H9 (cell line): ENCODE results near the gene NEK5. TPM values are rescaled to one million over a fixed set of nuclear protein-coding genes. Genes with fewer than 3 reads are reported as not detected.

Source experiments
- DNase-seq: peaks from one replicate; pipeline ENCODE4 v3.0.0-alpha.2; 2017
- H2AFZ ChIP-seq: one replicate; pipeline ENCODE4 v1.6.1; 2013; ENCODE audit warnings: mild to moderate bottlenecking, low read length, control low read depth, moderate library complexity
- H2AK5ac ChIP-seq: 2 replicates; pipeline ENCODE4 v1.6.1; 2013; ENCODE audit warnings: low read length, control low read depth, mixed read lengths; ENCODE audit not compliant: insufficient read length
- H2BK120ac ChIP-seq: one replicate; pipeline ENCODE4 v1.6.1; 2013; ENCODE audit warnings: low read depth, mild to moderate bottlenecking, low read length, control low read depth, inconsistent platforms; ENCODE audit not compliant: poor library complexity, severe bottlenecking
- H2BK12ac ChIP-seq: 2 replicates; pipeline ENCODE4 v1.6.1; 2013; ENCODE audit warnings: low read length, control low read depth, mixed read lengths, low read depth; ENCODE audit not compliant: insufficient read length
- H2BK15ac ChIP-seq: 2 replicates; pipeline ENCODE4 v1.6.1; 2013; ENCODE audit warnings: low read depth, low read length, control low read depth
- H2BK20ac ChIP-seq: one replicate; pipeline ENCODE4 v1.6.1; 2013; ENCODE audit warnings: low read depth, mild to moderate bottlenecking, low read length, control low read depth, inconsistent platforms; ENCODE audit not compliant: poor library complexity, severe bottlenecking
- H2BK5ac ChIP-seq: 2 replicates; pipeline ENCODE4 v1.6.1; 2013; ENCODE audit warnings: low read length, control low read depth, mixed read lengths; ENCODE audit not compliant: insufficient read length
- H3K14ac ChIP-seq: 2 replicates; pipeline ENCODE4 v1.6.1; 2013; ENCODE audit warnings: low read length, control low read depth; ENCODE audit not compliant: insufficient read depth
- H3K18ac ChIP-seq: 2 replicates; pipeline ENCODE4 v1.6.1; 2013; ENCODE audit warnings: low read depth, mild to moderate bottlenecking, mixed read lengths, low read length, control low read depth; ENCODE audit not compliant: insufficient read length
- H3K23ac ChIP-seq: 2 replicates; pipeline ENCODE4 v1.6.1; 2013; ENCODE audit warnings: low read length, control low read depth, mixed read lengths, low read depth; ENCODE audit not compliant: insufficient read length
- H3K23me2 ChIP-seq: 2 replicates; pipeline ENCODE4 v1.6.1; 2013; ENCODE audit warnings: low read depth, mild to moderate bottlenecking, mixed read lengths, low read length, control low read depth; ENCODE audit not compliant: insufficient read length, poor library complexity, severe bottlenecking
- H3K27ac ChIP-seq: 2 replicates; pipeline ENCODE4 v1.5.1; 2013; ENCODE audit warnings: low read length, control low read depth, mixed read lengths, low read depth; ENCODE audit not compliant: insufficient read length
- H3K27me3 ChIP-seq: 2 replicates; pipeline ENCODE4 v1.6.1; 2013; ENCODE audit warnings: low read length, control low read depth, inconsistent platforms; ENCODE audit not compliant: insufficient read depth
- H3K4ac ChIP-seq: 2 replicates; pipeline ENCODE4 v1.6.1; 2013; ENCODE audit warnings: low read depth, mild to moderate bottlenecking, control low read depth, inconsistent platforms, low read length, moderate library complexity
- H3K4me1 ChIP-seq: 2 replicates; pipeline ENCODE4 v1.6.1; 2013; ENCODE audit warnings: low read length, control low read depth, inconsistent platforms; ENCODE audit not compliant: insufficient read depth
- H3K4me2 ChIP-seq: 2 replicates; pipeline ENCODE4 v1.6.1; 2013; ENCODE audit warnings: low read length, control low read depth, mixed read lengths; ENCODE audit not compliant: insufficient read length, insufficient read depth
- H3K56ac ChIP-seq: 2 replicates; pipeline ENCODE4 v1.6.1; 2013; ENCODE audit warnings: low read depth, mild to moderate bottlenecking, mixed read lengths, low read length, control low read depth; ENCODE audit not compliant: insufficient read length
- H3K79me1 ChIP-seq: 2 replicates; pipeline ENCODE4 v1.6.1; 2013; ENCODE audit warnings: low read depth, mild to moderate bottlenecking, moderate library complexity, low read length, control low read depth, inconsistent platforms; ENCODE audit not compliant: insufficient read depth, poor library complexity, severe bottlenecking
- H3K79me2 ChIP-seq: 2 replicates; pipeline ENCODE4 v1.6.1; 2013; ENCODE audit warnings: low read length, control low read depth, inconsistent platforms; ENCODE audit not compliant: insufficient read depth
- H3K9ac ChIP-seq: 2 replicates; pipeline ENCODE4 v1.6.1; 2013; ENCODE audit warnings: low read length, control low read depth, mixed read lengths; ENCODE audit not compliant: insufficient read length; ENCODE audit errors: extremely low read depth
- H3K9me3 ChIP-seq: one replicate; pipeline ENCODE4 v1.6.1; 2013; ENCODE audit warnings: low read depth, low read length, inconsistent platforms; ENCODE audit not compliant: control insufficient read depth
- H3T11ph ChIP-seq: one replicate; pipeline ENCODE4 v1.6.1; 2013; ENCODE audit warnings: mild to moderate bottlenecking, low read length, control low read depth, inconsistent platforms
- H4K20me1 ChIP-seq: one replicate; pipeline ENCODE4 v1.6.1; 2013; ENCODE audit not compliant: control insufficient read depth, insufficient read length, insufficient read depth
- H4K5ac ChIP-seq: 2 replicates; pipeline ENCODE4 v1.6.1; 2013; ENCODE audit warnings: low read depth, mild to moderate bottlenecking, mixed read lengths, low read length, control low read depth; ENCODE audit not compliant: insufficient read length
- H4K8ac ChIP-seq: replicated peaks from 2 replicates; pipeline ENCODE4 v1.6.1; 2013; ENCODE audit warnings: low read length, control low read depth, mixed read lengths, low read depth; ENCODE audit not compliant: insufficient read length
- H4K91ac ChIP-seq: 2 replicates; pipeline ENCODE4 v1.6.1; 2013; ENCODE audit warnings: low read depth, mild to moderate bottlenecking, moderate library complexity, mixed read lengths, low read length, control low read depth; ENCODE audit not compliant: insufficient read length
- H3K27ac Mint-ChIP-seq, 3 experiments: 2 replicates in 2 of 3; 3 replicates in 1 of 3; pipeline ENCODE4 v1.8.0; 2020 to 2021; ENCODE audit warnings: mixed read lengths in 3 of 3, mild to moderate bottlenecking in 1 of 3, moderate library complexity in 1 of 3
- H3K27me3 Mint-ChIP-seq: 2 replicates; pipeline ENCODE4 v1.8.0; 2021; ENCODE audit warnings: low read depth, mild to moderate bottlenecking, moderate library complexity, mixed read lengths
- H3K36me3 Mint-ChIP-seq, 3 experiments: 2 replicates in 2 of 3; 3 replicates in 1 of 3; pipeline ENCODE4 v1.8.0; 2020 to 2021; ENCODE audit warnings: low read depth in 3 of 3, mixed read lengths in 3 of 3; ENCODE audit not compliant: insufficient read depth in 1 of 3
- H3K4me1 Mint-ChIP-seq, 2 experiments: 2 replicates each; pipeline ENCODE4 v1.8.0; 2020; ENCODE audit warnings: mixed read lengths in 2 of 2
- H3K4me3 Mint-ChIP-seq, 2 experiments: 2 replicates in 1 of 2; 3 replicates in 1 of 2; pipeline ENCODE4 v1.8.0; 2020 to 2021; ENCODE audit warnings: mild to moderate bottlenecking in 2 of 2, mixed read lengths in 2 of 2, moderate library complexity in 1 of 2
- H3K9me3 Mint-ChIP-seq, 2 experiments: 2 replicates in 1 of 2; 3 replicates in 1 of 2; pipeline ENCODE4 v1.8.0; 2020; ENCODE audit warnings: mild to moderate bottlenecking in 2 of 2, mixed read lengths in 2 of 2, moderate library complexity in 1 of 2
- CTCF ChIP-seq: fragments of 200-600 bp; sonication (generic); conservative IDR thresholded peaks from 3 replicates; pipeline ENCODE4 v1.8.0; 2021; ENCODE audit warnings: antibody characterized with exemption, mild to moderate bottlenecking
- WGBS: extraction: QIAGEN DNeasy Blood & Tissue Kit; methylation state at CpG from one replicate; pipeline ENCODE4 v1.1.7; 2013; ENCODE audit warnings: missing lambda C conversion rate, low lambda C conversion rate, mixed read lengths; ENCODE audit not compliant: insufficient read length; ENCODE audit errors: extremely low coverage; 5-methylcytosine and 5-hydroxymethylcytosine counted together
- total RNA-seq: library from RNA; stranded (reverse); gene quantifications from 2 replicates; pipeline ENCODE4 v1.2.1, GENCODE V29; 2021

NEK5 gene
- total RNA-seq, 1 experiment from 2014 or later, result 0.26 TPM

GRCh38 chr13:52091473-52091872 is 37.4 kb downstream of the NEK5 start:
- Mint-ChIP-seq H3K27me3 (peaks cover 1% of the 10 kb centered on the region; the same call in 1 of the 2 replicates), H3K4me3 (no peak overlapping the region), H3K36me3 (peaks cover 0 to 8% (median 0%) of the 10 kb centered on the region in 3 experiments; a peak in 2 of 7 replicates), H3K4me1 (no peaks in the 10 kb centered on the region), H3K9me3 (peaks cover 5% of the 10 kb centered on the region in 2 experiments), H3K27ac (no peak overlapping the region)
- Histone ChIP-seq H3K79me1 (no peaks in the 10 kb centered on the region), H3K23me2 (no peaks in the 10 kb centered on the region), H3K9me3 (no peaks in the 10 kb centered on the region), H2AK5ac (no peak overlapping the region), H3K9ac (no peak overlapping the region), H3K4me2 (no peak overlapping the region), H3K18ac (no peak overlapping the region), H2AFZ (no peak overlapping the region), H3K23ac (no peak overlapping the region), H2BK15ac (no peak overlapping the region), H3K79me2 (no peaks in the 10 kb centered on the region), H4K20me1 (no peaks in the 10 kb centered on the region), H2BK20ac (no peak overlapping the region), H2BK120ac (no peak overlapping the region), H3K27me3 (no peaks in the 10 kb centered on the region), H3K27ac (no peak overlapping the region), H4K5ac (no peak overlapping the region), H3K56ac (no peak overlapping the region), H3K4me1 (no peaks in the 10 kb centered on the region), H4K8ac (no peak overlapping the region), H2BK12ac (no peak overlapping the region), H3K4ac (no peak overlapping the region), H3T11ph (no peak overlapping the region), H3K14ac (no peak overlapping the region), H4K91ac (no peak overlapping the region), H2BK5ac (no peak overlapping the region)
- DNase-seq, result no peak
- WGBS, result no CpG with 5 or more reads among the region's 2 CpGs
- no peak for TF ChIP-seq CTCF
